Kidney (tissue), 14 donors: ENCODE data around the gene CXCL13. TPM values are rescaled to one million over a fixed set of nuclear protein-coding genes. Genes with fewer than 3 reads are reported as not detected.

Experiments
- DNase-seq, 5 donors: peaks; one replicate each; pipeline ENCODE4 v3.0.0-alpha.2; 2013 to 2020
- FAIRE-seq: peaks from 2 replicates; lab custom pipeline; 2012; peaks lifted over from hg19 to GRCh38; lab: Jason Lieb, UNC
- H3K27ac ChIP-seq, 2 donors: one replicate each; pipeline ENCODE4 v1.7.0; 2013; ENCODE audit warnings: low read depth in 2 of 2, low read length in 2 of 2, inconsistent platforms in 1 of 2
- H3K27me3 ChIP-seq: one replicate; pipeline ENCODE4 v1.7.1; 2013; ENCODE audit warnings: low read length, inconsistent platforms; ENCODE audit not compliant: control insufficient read depth, insufficient read depth
- H3K36me3 ChIP-seq, 3 donors: one replicate each; pipeline versions ENCODE4 v1.7.0 to v1.7.1; 2013; ENCODE audit warnings: low read length in 3 of 3, control low read depth in 1 of 3, inconsistent platforms in 1 of 3; ENCODE audit not compliant: insufficient read depth in 3 of 3, control insufficient read depth in 2 of 3
- H3K4me1 ChIP-seq, 3 donors: one replicate each; pipeline versions ENCODE4 v1.7.0 to v1.7.1; 2013; ENCODE audit warnings: low read length in 3 of 3, inconsistent platforms in 1 of 3, low read depth in 1 of 3; ENCODE audit not compliant: control insufficient read depth in 2 of 3, insufficient read depth in 2 of 3
- H3K4me3 ChIP-seq, 3 donors: one replicate each; pipeline versions ENCODE4 v1.7.0 to v1.8.1; 2013; ENCODE audit warnings: low read length in 3 of 3, control low read depth in 1 of 3, inconsistent platforms in 1 of 3
- H3K9ac ChIP-seq, 3 donors: one replicate each; pipeline versions ENCODE4 v1.7.0 to v1.7.1; 2013; ENCODE audit warnings: low read length in 3 of 3, control low read depth in 1 of 3, inconsistent platforms in 1 of 3
- H3K9me3 ChIP-seq, 3 donors: one replicate each; pipeline versions ENCODE4 v1.7.0 to v1.7.1; 2013; ENCODE audit warnings: low read length in 3 of 3, control low read depth in 1 of 3, inconsistent platforms in 1 of 3; ENCODE audit not compliant: control insufficient read depth in 2 of 3, insufficient read depth in 1 of 3
- intact Hi-C: fragments of 100-400 bp; cut with DNase I; formaldehyde crosslinking; loops from one replicate; pipeline ENCODE4 v1.11.1; 2022
- polyA plus RNA-seq: library from polyadenylated mRNA; stranded (reverse); fragments of 350-450 nt; fragmentation: Illumina TruSeq; extraction: RNeasy Lipid Tissue Mini Kit (QIAGEN cat#74804); gene quantifications from one replicate; pipeline ENCODE4 v1.2.3, GENCODE V29; 2014; ENCODE audit warnings: low read depth, low replicate concordance; ENCODE audit not compliant: insufficient read depth
- total RNA-seq: library from RNA; stranded (reverse); fragmentation: NEBNext Ultra II Directional; extraction: Animal tissue kit (Norgen Biotek cat#: 25700); gene quantifications from one replicate; pipeline ENCODE4 v1.2.1, GENCODE V29; 2021
- TF ChIP-seq, protein P1 (sequence below): IDR thresholded peaks from 3 replicates; pipeline ENCODE4 v1.5.1; 2012; ENCODE audit warnings: mild to moderate bottlenecking, moderate library complexity, borderline replicate concordance; ENCODE audit not compliant: insufficient read depth; ENCODE audit errors: extremely low read depth
- donor health status: control.
- donor health status: control.
- donor health status: control.
- donor health status: control.
- donor health status: control.
- donor health status: DM: yes; HTN: yes; CAD: no.
- donor health status: Normal renal cell carcinoma (clear cell type).

The CXCL13 gene
- total and polyA plus RNA-seq, 2 donors from 2014 or later, result 6.5 TPM; not detected in 1

DNA sequence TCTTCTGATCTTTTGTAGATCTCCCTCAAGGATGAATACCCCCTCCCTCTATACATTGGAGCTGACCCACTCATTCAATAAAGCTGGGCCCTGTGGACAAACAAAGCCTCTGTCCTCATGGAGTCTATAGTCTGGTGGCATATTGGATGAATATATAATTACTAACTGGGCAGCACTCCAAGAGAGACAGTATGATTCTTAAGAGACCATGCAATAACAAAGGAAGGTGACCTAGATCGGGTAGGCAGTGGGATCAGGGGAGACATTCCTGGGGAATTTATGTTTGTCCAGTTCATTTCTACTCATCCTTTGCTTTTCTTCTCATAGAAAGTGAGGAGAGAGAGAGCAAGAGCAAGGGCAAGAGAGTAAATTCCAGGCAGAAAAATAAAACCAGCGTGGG, 23.5 kb upstream of the CXCL13 start:
- Histone ChIP-seq H3K4me3 (no peak overlapping the region), H3K9me3 (peaks cover 0 to 5% (median 0%) of the 10 kb centered on the region in 3 donors), H3K4me1 (no peaks in the 10 kb centered on the region), H3K27me3 (no peaks in the 10 kb centered on the region), H3K27ac (no peak overlapping the region), H3K36me3 (no peaks in the 10 kb centered on the region), H3K9ac (no peak overlapping the region)
- FAIRE-seq, result no peak
- DNase-seq, result peak in 2 of 5 donors; percentile 12 to 21
- TF ChIP-seq, protein P1, sequence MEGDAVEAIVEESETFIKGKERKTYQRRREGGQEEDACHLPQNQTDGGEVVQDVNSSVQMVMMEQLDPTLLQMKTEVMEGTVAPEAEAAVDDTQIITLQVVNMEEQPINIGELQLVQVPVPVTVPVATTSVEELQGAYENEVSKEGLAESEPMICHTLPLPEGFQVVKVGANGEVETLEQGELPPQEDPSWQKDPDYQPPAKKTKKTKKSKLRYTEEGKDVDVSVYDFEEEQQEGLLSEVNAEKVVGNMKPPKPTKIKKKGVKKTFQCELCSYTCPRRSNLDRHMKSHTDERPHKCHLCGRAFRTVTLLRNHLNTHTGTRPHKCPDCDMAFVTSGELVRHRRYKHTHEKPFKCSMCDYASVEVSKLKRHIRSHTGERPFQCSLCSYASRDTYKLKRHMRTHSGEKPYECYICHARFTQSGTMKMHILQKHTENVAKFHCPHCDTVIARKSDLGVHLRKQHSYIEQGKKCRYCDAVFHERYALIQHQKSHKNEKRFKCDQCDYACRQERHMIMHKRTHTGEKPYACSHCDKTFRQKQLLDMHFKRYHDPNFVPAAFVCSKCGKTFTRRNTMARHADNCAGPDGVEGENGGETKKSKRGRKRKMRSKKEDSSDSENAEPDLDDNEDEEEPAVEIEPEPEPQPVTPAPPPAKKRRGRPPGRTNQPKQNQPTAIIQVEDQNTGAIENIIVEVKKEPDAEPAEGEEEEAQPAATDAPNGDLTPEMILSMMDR, result no peak
- intact Hi-C loops, result no loop called here

DNA sequence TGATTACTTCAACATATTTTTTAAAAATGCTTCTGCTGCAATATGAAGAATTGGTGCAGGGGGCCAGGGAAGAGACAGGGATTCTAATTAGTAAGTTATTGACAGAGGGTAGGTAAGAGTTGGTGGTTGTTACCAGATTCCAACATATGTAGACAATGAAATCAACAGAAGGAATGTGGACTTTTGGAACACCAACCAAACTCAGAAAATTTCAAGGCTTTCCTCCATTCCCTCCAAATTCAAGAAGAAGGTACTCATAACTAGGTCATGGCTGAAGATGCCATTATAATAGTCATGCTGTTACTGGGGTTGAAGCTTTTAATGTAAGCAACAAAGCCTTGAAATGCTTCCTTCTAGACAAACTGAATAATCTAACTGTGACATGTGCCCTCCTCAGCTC, 22.9 kb upstream of the CXCL13 start:
- Histone ChIP-seq H3K27ac (no peak overlapping the region), H3K36me3 (no peaks in the 10 kb centered on the region), H3K27me3 (no peaks in the 10 kb centered on the region), H3K9ac (no peak overlapping the region), H3K4me1 (no peaks in the 10 kb centered on the region), H3K9me3 (no peaks in the 10 kb centered on the region), H3K4me3 (no peak overlapping the region)
- TF ChIP-seq, protein P1, result no peak
- FAIRE-seq (no peak), DNase-seq (no peak)
- intact Hi-C loops, result no loop called here

DNA sequence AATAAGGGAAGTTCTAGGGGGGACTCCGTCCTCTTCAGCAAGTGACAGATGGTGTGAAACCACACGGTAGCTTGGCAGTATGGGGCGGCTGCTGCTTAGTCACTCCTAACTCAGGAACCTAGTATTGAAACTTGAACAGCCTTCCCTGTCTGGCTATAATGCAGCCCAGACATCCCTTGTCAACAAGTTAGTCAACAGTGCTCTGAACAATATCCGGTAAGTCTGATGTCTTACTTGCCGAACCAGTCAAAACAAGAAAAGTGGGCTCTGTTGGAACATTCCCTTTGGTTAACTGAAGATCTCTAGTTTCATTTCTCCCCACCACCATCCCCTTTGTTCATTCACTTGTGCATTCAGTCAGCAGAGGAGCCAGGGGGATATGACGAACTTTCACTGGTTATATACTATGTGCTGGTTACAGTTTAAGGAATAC, 18.7 kb upstream of the CXCL13 start:
- no peak for FAIRE-seq

More for the DNA sequence above, 18.7 kb upstream of the CXCL13 start:
- Histone ChIP-seq H3K4me1 (no peaks in the 10 kb centered on the region), H3K9ac (no peak overlapping the region), H3K4me3 (no peak overlapping the region), H3K27me3 (no peaks in the 10 kb centered on the region), H3K36me3 (no peaks in the 10 kb centered on the region), H3K27ac (no peak overlapping the region), H3K9me3 (no peaks in the 10 kb centered on the region)
- no peak for DNase-seq
- TF ChIP-seq, protein P1, result no peak
- intact Hi-C loops, result no loop called here
